GM19035 (cell line): ENCODE data around the gene POLA2.

Experiments used
- ATAC-seq: cut with Tn5 transposase; IDR thresholded peaks from one replicate; pipeline ENCODE4 v1.9.1; 2021; ENCODE audit not compliant: unreplicated experiment

POLA2 gene

GRCh38 chr11:65305501-65306268 is 43.9 kb downstream of the POLA2 start:
- no peak for ATAC-seq

- ATAC-seq: no peak
These were observed 45.8 kb downstream of the POLA2 start for GRCh38 chr11:65307298-65308229.

DNA sequence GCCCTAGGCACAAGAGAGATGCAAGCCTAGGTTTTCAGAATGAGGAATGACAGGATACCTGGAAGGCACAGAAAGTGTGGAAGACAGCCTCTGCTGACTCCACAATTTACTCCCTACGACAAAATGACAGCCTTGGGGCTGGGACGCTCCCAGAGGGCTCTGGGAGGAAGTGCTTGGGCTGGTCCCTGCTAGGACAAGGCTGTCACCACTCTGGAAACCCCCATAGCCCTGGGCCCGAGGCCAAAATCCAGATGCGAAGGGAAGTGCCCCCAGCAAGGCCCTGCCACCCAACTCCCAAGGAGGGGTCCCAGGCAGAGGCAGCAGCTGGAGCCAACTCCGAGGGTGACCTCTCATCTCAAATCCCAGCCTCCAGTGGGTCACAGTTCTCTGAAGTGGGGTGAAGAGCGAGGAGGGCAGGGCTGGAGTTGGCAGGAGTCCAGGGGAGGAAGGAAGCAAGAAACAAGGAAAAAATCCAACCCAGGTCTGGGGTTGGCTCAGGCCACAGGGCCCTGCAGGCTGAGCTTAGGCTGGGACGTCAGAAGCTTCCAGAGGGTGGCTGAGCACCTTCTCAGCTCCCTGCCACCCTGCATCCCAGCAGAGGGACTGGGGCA is 46.6 kb downstream of the POLA2 start:
- ATAC-seq: no peak

DNA sequence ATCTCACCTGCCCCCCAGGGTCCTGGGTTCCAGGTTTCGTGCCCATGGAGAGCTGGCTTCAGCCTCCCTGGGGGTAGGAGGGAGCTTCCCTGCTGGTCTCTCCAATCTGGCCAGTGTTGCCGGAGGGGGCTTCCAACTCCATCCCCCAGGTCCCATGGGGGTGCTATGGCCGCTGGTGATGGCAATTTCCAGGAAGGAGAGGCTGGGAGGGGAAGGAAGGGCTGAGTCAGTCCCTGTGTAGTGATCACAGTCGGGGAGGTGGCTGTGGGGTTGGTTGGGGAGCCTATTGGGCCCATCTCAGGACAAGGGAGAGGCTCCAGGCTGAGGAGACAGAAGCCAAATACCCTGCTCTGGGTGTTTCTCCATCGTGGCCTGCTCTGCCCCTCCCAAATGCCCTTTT is 47.2 kb downstream of the POLA2 start:
- ATAC-seq: no peak

DNA sequence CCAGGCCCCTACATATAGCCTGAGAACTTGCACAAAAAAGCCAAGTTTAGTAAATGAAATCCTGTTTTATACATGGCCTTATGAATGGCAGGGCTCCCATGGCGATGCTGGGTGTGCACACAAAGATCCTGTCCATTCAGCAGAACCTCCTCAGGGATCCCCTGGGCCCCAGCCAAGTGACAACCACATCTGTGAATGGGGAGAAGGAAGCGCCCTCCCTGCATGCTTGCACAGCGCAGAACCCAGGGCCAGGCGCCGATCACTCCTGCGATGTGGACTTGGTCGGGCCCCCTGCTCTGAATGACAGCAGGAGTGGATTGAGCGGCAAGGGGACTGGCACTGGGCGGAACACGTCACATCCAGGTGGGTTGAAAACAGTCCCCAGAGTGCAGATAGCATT is 48.5 kb downstream of the POLA2 start:
- ATAC-seq: no peak

DNA sequence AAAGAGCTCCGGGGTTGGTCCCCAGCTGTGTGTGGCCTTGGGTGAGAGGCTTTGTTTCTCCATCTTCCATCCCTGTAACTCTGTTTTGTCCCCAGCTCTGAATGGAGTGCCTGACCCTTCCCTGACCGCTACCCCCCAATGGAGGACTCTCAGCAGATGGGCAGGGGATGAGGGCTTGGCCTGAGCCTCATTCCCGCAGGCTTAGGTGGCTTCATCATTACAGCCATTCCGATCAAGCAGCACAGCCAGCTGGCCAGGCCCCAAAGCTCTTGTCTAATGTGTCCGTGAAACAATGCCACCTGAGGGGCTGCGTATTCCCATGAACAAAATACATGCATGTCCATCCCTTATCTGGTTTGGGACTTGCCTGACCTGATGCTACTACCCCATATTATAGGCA is 49.0 kb downstream of the POLA2 start:
- no peak for ATAC-seq

DNA sequence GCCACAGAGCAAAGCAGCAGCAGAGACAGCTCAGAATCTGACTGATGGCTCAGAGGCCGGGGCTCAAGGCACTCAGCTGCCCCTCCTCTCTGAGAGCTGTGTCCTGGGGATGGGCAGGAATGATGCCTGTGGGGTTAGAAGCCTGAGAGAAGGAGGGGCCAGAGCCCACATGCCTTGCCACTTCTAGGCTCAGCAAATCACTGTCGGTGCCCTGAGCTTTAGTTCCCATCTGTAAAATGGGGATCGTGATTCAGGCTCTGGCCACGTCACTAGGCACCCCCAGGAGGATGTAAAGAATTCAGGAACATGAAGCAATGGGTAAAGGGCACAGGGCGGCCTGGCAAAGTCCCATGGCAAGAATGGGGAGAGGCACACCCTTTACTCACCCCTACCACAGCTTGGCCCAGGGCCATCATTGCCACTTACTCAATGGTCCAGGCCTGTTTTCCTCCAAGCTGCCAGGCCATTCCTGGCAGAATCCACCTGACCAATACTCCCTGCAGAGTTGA is 49.5 kb downstream of the POLA2 start:
- no peak for ATAC-seq

DNA sequence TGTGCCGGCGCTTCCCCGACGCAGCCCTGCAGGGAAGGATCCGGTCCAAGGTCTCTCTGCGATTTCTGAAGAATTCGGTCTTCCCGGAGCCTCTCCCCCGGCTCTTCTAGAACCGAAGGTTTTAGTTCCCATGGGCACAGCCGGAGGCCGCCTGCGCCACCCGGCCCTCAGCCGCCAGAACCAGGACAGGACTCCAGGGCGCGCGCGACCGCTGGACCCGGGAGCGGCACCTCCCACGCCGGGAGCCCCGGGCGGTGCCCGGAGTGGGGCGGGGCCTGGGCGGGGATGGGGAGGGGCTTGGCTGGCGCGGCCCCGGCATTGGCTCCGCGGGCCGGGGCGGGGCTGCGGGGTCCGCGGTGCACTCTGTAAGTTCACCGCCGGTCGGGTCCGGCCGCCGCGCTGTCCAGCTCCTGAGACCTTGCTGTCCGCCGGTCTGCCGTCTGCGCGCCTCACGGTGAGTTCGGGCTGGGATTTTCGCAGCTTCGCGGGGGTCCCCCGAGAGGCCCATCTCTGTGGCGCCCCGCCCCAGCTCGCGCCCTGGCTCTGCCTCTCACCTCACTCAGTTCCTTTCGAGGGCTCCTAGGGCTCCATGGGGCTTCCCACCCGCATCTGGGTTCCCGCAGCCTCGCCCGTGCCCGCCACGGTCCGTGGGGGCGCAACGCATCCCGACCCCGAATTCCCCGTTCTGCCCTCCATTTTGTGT is 52.9 kb downstream of the POLA2 start, which contains the start of gene CDC42EP2:
CDC42EP2 (plus strand) TSS at position 366 of the 703 bp plus-strand sequence. CDS start 6,033 bp downstream, outside the sequence.
- ATAC-seq: peak; percentile 76

GRCh38 chr11:65315204-65315865 is 53.6 kb downstream of the POLA2 start:
- ATAC-seq: peak; percentile 50

GRCh38 chr11:65315866-65316226 is 54.1 kb downstream of the POLA2 start:
- ATAC-seq: no peak

- ATAC-seq: no peak
These were observed 54.7 kb downstream of the POLA2 start for GRCh38 chr11:65316227-65317024.

GRCh38 chr11:65317025-65317786 is 55.4 kb downstream of the POLA2 start:
- ATAC-seq: no peak

DNA sequence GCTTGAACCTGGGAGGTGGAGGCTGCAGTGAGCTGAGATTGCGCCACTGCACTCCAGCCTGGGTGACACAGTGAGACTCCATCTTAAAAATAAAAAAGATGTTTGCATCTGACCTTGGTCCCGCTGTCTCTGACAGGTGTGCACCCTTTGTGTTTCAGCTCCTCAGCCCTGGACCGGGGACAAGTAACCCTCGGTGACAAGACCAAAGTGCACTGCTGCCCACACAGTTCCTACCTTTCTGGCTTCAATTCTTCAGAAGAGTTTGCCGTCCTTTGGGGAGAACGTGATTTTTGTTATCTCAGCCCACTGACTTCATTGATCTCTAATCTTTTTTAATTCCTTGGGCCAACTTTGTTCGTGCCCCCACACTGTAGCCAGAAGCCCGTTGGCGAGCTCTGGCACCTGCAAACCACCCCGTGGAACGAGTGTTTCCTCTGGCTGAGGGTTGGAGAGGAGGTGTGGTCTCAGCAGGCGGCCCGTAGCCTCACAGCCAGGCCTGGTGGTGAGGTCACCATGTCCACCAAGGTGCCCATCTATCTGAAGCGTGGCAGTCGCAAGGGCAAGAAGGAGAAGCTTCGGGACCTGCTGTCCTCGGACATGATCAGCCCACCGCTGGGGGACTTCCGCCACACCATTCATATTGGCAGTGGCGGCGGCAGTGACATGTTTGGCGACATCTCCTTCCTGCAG is 58.8 kb downstream of the POLA2 start:
- ATAC-seq: no peak

DNA sequence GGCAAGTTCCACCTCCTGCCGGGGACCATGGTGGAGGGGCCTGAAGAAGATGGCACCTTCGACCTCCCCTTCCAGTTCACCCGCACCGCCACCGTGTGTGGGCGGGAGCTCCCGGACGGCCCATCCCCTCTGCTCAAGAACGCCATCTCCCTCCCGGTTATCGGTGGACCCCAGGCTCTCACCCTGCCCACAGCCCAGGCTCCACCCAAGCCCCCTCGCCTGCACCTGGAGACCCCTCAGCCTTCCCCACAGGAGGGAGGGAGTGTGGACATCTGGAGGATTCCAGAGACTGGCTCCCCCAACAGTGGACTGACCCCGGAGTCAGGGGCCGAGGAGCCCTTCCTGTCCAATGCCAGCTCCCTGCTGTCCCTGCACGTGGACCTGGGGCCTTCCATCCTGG is 59.3 kb downstream of the POLA2 start:
- ATAC-seq: no peak

DNA sequence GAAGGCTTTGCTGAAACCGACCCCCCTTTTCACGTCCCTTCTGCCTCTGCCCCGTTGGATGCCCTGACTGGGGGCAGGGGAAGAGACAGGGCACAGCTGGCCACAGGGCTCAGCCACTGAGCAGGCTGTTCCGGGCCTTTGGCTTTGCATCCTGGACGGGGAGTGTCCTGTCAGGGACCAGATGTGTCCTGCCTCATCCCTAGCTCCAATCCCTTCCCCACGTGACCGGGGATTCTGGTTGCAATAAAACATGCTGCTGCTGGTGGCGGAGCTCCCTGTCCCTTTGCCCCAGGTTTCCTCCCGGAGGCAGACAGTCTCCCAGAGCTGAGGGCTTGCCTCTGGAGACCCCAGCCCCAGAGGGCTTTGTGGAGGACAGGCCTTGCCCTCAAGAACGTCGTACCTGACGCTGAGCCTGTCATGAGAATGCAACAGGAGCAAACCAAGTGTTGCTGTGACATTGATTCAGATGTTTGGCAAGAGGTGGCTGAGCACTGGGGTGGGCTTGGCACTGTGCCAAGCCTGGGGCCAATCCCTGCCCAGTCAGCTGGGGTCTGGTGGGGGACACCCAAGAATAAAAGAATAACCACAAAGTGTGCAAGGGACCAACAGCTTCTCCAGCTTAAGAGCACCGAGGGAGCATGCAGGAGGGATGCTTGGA is 60.2 kb downstream of the POLA2 start:
- ATAC-seq: no peak

GRCh38 chr11:65323813-65324212 is 62.1 kb downstream of the POLA2 start:
- ATAC-seq: no peak

- ATAC-seq: no peak
These were observed 63.7 kb downstream of the POLA2 start for GRCh38 chr11:65325435-65325834.

DNA sequence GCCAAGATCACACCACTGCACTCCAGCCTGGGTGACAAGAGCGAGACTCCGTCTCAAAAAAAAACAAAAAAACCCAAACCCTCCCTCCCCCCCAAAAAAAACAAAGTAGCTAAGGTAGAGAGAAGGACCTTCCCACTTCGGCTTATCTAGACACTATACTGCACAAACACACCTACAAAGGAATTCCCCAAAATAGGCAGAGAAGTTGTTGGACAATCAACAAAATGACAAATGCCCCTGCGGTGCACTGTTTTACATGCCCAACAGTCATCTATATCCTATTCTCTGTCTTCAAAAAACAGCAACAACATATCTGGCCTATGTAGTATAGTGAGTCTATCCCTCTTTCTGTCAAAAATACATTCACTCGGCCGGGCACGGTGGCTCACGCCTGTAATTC is 65.3 kb downstream of the POLA2 start:
- no peak for ATAC-seq
